HG03439 (cell line): Measurements from ENCODE around the gene FHIT.

ENCODE experiments used
- ATAC-seq: cut with Tn5 transposase; IDR thresholded peaks from one replicate; pipeline ENCODE4 v1.9.1; 2021; ENCODE audit warnings: mild to moderate bottlenecking, moderate library complexity; ENCODE audit not compliant: unreplicated experiment

Gene FHIT

DNA sequence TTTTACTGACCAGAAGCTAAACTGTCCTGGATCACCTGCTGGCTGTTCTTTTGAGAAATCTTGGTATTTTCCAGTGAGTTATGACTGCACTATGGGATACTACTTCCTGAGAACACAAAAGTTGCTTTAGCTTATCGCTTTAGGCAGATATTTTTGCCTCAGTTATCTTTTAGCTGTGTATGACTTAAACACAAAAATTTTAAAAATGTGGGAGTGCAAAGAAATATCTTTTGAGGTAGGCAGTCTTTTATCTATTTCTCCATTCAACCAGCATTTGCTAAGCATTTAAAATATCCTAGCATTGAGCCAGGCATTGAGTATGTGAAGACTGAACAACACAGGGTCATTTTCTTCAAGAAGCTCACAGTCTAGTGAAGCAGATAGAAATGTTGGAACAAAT lies 981.9 kb downstream of the FHIT start:
- ATAC-seq: no peak

DNA sequence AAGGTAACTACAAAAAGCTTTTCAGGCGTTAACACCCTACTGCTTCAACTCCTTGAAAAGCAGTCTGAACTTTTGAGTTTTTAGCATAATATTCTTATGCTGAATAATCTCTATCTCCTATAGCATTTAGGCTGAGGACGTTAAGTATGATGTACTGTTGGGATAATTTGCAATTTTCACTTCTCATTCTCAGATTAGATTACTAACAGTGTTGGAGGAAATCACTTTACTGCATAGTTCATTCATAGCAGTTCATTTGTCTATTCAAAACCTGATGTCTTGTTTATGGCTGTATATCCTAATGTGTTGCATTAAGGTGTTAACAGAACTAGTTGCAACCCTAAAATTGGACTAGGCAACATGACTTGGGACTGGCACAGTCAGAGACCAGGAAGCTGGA lies 983.1 kb downstream of the FHIT start:
- no peak for ATAC-seq

DNA sequence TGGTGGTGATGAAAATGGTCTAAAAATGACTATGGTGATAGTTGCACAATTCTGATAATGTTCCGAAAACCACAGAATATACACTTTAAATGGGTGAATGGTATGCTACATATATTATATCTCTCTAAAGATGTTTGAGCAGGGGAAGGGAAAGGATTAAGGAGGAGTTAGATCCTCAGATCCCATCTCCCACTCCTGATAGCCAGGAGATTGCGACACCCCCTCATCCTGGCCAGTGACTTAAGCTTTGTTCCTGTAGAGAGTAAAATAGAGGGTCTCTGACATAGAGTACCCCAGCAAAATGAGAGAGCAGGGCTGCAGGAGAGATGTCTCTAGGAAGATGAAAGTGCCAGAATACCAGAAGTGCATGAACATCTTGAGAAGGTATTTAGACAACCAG lies 984.8 kb downstream of the FHIT start:
- ATAC-seq: no peak

DNA sequence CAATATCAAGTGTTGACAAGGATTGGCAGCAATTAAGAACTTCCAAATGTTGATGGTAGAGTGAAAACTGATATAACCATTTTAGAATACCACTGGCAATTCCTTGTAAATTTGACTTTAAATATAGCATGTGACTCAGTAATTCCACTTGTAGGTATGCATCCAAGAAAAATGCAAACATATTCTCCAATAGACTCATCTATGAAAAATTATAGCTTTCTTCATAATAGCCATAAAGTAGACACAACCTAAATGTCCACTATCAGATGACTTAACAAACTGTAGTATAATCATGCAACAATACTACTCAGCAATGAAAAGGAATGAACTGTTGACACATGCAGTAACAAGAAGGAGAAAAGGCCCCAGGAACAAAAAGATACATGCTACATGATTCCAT lies 988.1 kb downstream of the FHIT start:
- no peak for ATAC-seq

DNA sequence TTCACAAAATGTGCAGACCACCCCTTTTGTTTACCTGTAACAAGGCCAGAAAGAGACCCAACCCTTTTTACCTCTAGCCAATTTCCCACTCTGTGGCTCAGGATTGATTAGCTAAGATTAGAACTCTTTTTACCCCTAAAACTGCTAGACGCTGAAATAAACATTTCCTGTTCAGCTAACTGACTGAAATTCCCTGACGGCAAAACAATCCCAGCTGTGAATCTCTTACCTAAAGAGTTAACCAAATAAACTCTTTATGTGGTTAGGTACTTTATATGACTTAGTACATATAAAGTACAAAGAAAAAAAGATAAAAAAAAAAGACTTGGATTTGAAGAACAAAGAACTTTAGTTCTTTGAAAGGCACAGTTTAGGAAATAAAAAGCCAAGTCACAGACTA lies 988.7 kb downstream of the FHIT start:
- ATAC-seq: no peak

DNA sequence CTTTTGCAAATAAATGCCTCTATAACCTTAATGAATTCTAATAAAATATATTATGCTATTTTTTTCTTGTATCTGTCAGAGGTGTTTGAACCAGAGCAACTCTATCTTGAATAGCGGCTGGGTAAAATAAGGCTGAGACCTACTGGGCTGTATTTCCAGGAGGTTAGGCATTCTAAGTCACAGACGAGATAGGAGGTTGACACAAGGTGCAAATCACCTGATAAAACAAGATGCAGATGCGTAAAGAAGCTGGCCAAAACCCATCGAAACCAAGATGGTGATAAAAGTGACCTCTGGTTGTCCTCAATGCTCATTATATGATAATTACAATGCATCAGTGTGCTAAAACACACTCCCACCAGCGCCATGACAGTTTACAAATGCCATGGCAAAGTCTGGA lies 990.7 kb downstream of the FHIT start:
- no peak for ATAC-seq

DNA sequence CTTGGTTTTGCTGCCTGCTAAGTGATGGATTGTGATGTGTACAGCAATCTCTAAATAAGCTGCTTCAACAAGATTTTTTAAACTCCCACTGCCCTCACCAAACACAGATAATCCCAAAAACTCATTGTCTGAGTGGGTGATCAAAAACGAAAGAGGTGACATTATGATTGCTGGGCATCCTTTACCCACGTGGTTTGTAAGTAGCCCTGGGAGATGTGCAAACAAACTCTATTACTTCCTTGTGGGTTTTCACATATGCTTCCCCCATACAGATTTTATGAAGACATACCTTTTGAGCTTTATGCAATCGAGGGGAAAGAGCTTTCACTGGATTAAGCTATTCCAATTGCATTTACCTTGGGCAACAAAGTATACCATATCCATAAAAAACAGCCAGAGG lies 1000.4 kb downstream of the FHIT start:
- no peak for ATAC-seq

DNA sequence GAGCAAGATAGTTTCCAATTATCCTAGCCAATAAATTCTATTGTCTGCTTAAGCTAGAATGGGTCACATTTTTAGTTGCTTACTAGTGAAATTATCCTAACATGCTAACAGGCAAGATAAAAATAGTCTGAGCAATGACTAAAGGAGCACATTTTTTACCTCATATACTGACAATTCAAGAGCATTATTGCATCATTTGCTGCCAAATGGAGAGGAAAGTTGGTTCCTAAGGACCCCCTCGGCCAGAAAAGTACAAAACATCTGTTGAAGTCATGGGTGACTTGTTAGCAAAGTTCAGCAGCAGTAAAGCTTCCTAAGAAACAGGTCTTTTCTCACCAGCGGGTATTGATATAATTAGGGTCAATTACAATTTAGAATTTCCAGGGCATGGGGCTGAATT lies 1001.0 kb downstream of the FHIT start:
- no peak for ATAC-seq

DNA sequence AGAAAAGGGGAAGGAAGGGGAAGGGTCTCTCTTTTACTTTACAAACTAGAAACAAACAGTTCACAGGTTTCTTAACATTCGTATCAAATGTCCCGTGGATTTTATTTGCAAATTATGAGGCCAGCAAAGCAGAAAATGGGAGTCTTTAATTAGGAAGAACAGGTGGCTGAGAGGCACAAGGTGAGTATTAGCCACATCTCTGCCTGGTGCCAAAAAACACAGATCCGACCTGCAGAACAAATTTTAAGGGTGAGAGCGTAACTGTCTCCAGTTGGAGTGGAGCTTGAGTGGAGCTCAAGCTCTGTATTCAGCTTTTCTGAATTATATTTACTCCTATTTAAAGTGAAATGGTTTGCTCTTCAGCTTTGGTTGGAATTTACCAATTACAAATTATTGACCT lies 1004.9 kb downstream of the FHIT start:
- no peak for ATAC-seq

DNA sequence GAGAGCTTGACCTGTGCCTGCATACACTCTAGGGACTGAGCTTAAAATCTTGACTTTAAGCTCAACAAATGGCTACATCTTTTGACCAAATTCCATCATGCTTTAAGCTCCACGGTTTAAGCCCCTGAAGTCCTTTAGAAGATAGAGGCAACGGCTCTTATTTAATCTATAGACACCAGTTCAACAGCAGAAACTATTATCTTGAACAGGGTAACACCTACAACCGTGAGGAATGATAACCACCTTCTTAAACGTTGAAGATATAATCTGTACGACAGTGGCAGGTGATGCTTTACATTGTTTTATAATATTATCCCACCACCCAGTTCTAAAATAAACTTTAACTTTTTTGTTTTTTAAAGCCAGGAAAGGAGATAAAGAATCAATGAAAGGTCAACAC lies 1007.8 kb downstream of the FHIT start:
- no peak for ATAC-seq

DNA sequence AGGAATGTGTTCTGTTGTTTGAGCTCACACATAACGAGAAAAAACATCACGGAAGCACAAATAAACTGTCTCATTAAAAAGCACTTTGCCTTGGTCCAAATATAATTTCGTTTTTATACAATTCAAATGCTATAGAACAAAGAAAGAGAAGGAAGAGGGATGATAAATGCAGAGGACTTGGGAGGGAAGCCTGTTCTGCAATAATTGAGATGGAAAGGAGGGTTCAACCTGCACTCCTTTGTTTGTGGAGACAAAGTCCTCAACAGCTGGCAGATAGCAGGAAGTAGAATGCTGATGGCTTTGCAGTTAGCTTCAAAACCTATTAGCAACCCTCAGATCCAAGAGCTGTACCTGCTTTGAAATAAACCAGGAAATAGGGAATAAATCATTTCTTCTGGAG lies 1010.8 kb downstream of the FHIT start:
- ATAC-seq: no peak

DNA sequence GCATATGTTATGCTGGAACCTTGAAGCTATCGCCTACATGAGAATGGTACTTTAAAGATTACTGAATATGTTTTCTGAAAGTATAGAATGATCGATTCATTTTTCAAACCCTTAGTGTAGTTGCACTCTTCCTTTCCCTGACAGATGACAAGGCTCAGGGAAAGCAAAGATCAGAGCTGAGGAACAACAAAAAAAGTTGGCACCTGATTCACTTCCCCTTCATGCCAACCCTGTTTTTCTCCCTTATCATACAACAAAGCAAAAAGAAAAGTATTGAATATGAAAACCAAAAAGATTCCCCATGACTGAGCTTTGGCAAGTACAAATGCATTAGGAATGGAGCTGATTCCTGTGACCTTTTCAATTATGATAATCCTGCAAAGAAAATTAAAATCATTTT lies 1012.7 kb downstream of the FHIT start:
- no peak for ATAC-seq

DNA sequence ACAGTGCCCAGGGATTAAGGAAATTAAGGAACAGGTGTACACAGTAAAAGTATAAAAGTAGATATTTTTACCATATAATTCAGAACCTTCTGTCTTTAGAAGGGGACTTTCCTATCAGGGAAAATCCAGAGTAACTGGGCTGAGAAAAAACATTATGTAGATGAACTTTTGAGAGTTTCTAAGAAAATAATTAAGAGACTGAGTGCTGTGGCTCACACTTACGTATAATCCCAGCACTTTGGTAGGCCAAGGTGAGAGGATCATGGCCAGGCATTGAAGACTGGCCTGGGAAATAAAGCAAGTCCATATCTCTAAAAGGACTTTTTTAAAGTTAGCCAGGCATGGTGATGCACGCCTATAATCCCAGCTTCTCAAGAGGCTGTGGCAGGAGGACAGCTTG lies 1021.8 kb downstream of the FHIT start:
- ATAC-seq: no peak

DNA sequence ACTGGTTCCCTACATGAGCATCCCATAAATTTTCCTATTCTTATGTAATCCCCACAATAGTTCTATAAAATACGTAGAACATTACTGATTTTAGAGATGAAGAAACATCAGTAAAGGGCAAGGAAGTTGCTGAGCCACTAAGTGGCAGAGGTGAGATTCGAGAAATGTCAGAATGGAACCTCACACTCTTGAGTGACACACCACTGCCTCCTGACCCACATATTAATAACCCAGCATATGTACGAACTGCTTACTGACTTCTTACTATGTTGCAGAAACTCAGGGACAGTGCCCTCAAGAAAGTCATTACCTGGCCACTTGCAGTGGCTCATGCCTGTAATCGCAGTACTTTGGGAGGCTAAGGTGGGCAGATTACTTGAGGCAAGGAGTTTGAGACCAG lies 1022.4 kb downstream of the FHIT start:
- ATAC-seq: no peak

DNA sequence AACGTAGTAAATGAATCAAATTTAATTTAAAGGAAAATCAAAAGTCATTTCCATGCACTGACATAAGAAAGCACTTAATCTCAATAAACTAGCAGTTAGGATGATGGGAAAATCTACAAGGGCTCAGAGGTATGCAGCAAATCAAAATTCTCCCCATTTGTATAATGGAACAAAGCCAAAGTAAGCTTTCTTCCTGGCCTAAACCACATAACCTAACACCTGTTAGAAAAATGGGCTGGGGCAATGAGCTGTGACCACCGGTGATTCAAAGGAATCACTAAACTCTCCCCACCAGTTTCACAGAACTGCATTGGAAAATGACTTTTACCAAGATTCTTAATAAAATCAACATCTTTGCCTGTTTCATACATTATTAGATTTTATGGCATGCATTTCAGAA lies 1024.3 kb downstream of the FHIT start:
- ATAC-seq: no peak

DNA sequence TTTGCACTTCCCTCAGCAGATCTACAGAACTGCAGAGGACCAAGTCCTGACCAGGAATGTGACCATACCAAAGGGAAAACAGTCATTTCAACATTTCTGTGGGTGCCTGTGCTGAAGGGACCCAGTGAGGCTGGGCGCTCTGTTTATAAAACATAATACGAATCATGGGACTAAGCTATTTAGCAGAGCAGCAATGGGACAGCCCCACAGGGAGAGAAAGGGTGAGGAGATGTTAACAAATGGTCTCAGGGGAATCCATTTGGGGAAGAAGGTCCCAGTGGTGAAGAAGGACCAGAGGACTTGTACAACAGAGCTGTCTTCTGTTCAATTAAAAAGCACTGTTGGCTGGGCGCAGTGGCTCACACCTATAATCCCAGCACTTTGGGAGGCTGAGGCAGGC lies 1025.4 kb downstream of the FHIT start:
- no peak for ATAC-seq

DNA sequence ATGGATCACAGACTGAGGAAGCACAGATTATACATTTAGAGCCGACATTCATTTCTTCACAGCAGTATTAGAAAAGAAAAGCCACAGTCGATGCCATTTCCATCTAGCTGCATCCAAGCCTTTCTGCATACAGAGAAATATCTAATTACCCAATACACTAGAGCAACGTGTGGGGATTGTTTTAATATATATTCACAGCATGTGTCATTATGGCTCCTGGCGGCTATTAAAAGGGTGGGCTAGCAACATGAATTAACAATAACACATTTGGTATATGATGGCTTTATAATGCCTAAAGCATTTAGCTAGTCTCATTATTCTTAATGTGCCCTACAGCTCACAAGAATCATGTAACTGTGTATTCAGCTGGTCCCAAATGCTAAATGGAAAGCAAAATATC lies 1030.5 kb downstream of the FHIT start:
- no peak for ATAC-seq

DNA sequence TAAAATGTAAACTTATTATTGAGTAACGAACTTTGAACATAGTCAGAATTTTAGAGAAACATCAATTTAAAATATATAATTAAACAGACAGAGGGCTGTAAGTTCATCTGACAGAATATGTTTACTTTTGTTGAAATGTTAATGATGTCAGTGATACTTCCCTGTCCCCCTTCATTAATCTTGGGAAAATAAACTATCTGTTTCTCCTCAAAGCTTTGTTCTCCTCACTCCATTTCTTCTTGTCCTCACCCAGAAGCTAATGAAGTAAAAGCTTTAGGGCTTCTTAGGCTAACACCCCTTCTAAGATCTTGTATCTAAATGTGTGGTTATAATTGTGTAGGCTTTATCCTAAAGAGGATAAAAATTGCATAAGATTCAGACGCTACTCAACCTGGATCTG lies 1031.8 kb downstream of the FHIT start:
- no peak for ATAC-seq

DNA sequence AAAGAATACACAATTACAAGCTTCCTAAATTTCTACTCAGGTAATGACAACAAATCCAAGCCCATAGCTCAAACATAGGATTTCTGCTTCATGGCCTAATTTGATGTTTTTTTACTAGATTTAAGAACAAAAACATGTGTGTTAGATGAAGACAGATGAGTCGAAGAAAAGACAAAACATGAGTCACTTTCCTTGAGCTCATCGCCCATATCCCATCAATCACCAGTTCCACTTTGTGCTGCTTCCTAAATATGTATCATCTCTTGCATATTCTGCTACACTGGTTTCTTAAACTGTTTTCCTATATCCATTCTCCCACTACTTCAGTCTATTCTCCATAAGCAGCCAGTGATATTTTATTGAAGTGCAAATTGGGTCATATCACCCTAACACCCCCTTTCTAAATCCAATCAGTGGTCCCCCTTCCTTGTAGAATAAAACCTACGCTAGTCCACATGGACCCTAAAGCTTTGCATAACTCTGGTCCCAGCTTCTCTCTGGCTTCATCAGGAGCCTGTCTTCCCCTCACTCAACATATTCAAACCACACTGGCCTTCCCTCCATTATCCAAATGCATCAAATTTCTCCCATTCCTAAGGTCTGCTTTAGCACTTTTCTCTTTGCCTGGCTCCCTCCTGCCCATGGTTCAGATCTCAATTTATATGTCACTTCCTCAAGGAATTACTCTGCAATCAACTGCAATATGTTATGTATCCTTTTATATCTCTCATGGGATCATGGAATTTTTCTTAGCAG lies 1033.9 kb downstream of the FHIT start:
- ATAC-seq: no peak

DNA sequence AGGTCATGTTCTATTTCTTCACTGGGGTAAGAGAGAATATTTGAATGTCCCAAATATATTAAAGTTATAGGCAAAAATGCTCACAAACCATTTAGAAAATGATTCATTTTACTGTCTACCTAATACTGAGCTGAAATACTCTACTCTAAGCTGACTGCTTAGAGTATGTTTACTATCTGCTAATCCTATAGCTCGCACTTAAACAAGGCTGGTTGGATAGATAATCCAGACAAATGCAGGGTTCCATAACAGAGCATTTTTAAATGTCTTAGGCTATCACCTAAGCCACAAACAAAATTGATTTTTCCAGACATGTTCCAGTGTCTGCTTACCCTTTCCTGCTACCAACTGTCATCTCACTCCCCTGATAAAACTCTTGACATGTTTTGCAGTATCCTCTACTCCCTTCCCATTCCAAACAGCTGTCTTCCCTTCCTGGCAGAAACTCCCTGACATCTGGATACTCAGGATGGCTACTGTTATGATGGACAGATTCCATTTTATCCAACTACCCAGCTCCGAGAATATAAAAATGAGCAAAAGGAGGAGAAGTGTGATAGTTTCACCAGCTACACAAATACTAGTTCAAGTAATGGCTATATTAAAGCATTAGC lies 1034.7 kb downstream of the FHIT start:
- no peak for ATAC-seq

DNA sequence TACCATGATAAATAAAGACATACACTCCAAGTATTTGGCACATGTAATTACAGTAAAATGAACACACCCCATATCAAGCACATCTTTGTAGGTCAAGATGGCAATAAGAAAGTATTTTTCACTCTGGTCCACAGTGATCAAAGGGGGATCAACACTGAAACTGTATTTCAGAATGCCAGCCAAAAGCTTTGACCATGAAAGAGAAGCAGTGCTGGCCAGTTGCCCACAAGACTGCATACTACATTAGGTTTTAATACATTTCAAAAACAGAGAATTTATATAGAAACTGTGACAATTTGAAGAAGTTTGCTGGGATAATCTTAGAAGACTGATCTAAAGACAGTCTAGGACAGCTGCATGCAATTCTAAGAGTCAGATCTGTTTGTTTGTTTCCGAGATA lies 1035.3 kb downstream of the FHIT start:
- no peak for ATAC-seq

DNA sequence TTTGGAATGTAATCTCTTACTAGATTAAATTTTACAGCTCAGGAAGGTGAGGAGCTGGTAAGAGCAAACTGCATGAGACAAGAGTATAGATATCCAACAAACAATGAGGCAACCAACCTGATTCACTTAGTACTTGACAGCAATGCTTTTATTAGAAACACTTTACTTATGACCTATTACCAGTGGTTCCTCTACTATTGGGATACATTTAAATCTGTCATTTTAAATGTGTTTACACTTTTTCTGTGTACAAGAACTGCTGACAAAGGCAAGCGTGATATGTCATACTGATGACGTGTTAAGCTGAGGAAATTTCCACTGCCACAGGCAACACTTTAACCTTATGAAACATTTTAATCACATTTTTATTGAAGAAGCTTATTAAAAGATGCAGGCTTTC lies 1043.3 kb downstream of the FHIT start:
- no peak for ATAC-seq

DNA sequence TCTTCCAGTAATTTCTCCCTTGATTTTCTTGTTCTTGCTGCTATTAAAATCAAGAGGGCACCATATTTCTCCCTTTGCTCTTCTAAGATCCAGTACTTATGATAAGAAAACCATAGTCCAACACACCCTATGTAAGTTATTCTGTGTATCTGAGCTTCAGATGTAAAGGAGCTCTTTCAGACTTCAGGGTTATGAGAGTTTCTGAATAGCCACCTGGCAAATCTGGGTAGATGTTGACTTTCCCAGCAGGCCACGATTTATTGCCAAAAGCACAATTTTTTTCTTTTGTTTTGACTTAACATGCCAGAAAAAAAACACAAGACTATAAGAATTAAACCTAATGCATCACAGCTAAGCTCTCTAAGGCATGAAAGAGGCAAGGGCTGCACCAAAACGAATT lies 1045.0 kb downstream of the FHIT start:
- ATAC-seq: no peak
